WTC11 (cell line): ENCODE data around the gene PZP.

Experiments
- CTCF ChIP-seq: fragments of 200-600 bp; IDR thresholded peaks from 2 replicates; pipeline ENCODE4 v1.8.0; 2022; ENCODE audit warnings: antibody characterized with exemption
- ETV6 ChIP-seq: sonication (generic); formaldehyde crosslinking; IDR thresholded peaks from 2 replicates; pipeline ENCODE4 v1.8.1; 2022; ENCODE audit warnings: mild to moderate bottlenecking, missing genetic modification reagents
- IRF2 ChIP-seq: sonication (generic); formaldehyde crosslinking; IDR thresholded peaks from 2 replicates; pipeline ENCODE4 v1.8.0; 2022; ENCODE audit warnings: low read depth, missing genetic modification reagents, borderline replicate concordance
- NR2C2 ChIP-seq: sonication (generic); formaldehyde crosslinking; IDR thresholded peaks from 2 replicates; pipeline ENCODE4 v1.8.0; 2022; ENCODE audit warnings: mild to moderate bottlenecking, missing genetic modification reagents
- SP1 ChIP-seq: sonication (generic); formaldehyde crosslinking; conservative IDR thresholded peaks from 2 replicates; pipeline ENCODE4 v1.8.1; 2022; ENCODE audit warnings: missing genetic modification reagents
- TCF7 ChIP-seq: sonication (generic); formaldehyde crosslinking; IDR thresholded peaks from 2 replicates; pipeline ENCODE4 v1.8.0; 2022; ENCODE audit warnings: mild to moderate bottlenecking, low read depth, missing genetic modification reagents, moderate library complexity
- USF2 ChIP-seq: sonication (generic); formaldehyde crosslinking; IDR thresholded peaks from 2 replicates; pipeline ENCODE4 v1.8.1; 2023; ENCODE audit warnings: mild to moderate bottlenecking, missing genetic modification reagents, moderate library complexity
- ZNF138 ChIP-seq: sonication (generic); formaldehyde crosslinking; conservative IDR thresholded peaks from 2 replicates; pipeline ENCODE4 v1.8.1; 2022; ENCODE audit warnings: mild to moderate bottlenecking, moderate library complexity, missing genetic modification reagents
- ZNF317 ChIP-seq: sonication (generic); formaldehyde crosslinking; IDR thresholded peaks from 2 replicates; pipeline ENCODE4 v1.8.1; 2023; ENCODE audit warnings: low read depth, mild to moderate bottlenecking, moderate library complexity, missing genetic modification reagents, borderline replicate concordance

GRCh38 chr12:9113987-9114309 is 94.2 kb downstream of the PZP start:
- TF ChIP-seq USF2 (CRISPR knock-in tag) (no peak), TCF7 (CRISPR knock-in tag) (no peak), ZNF317 (CRISPR knock-in tag) (no peak), CTCF (no peak), NR2C2 (CRISPR knock-in tag) (no peak), IRF2 (CRISPR knock-in tag) (no peak), ETV6 (CRISPR knock-in tag) (no peak), SP1 (no peak), ZNF138 (CRISPR knock-in tag) (no peak)
